Smooth muscle cell of the brain vasculature (primary cell): ENCODE results near the gene CADPS2.

ENCODE experiments used
- DNase-seq: peaks from one replicate; pipeline ENCODE4 v3.0.0-alpha.2; 2012; ENCODE audit warnings: low read depth, low spot score

Gene CADPS2

GRCh38 chr7:122770686-122771335, 115.4 kb downstream of the CADPS2 start:
- DNase-seq, result no peak

DNA sequence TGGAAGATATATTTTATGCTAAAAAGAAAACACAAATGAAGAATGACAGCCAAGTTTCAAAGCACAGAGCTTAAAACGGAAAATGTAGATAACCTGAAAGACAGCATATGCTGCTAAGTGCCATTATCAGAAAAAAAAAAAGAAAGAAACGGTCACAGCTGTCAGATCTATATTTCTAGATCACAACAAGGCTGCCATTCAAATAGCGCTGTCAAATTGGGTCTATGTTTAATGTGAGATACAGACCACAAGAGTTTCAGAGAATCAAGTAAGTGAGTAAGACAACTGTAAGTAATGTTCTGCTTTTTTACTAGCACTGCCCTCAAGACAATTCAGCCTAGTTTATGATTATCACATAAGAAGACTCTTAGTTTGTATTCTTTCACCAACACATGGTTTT, 117.4 kb downstream of the CADPS2 start:
- no peak for DNase-seq

DNA sequence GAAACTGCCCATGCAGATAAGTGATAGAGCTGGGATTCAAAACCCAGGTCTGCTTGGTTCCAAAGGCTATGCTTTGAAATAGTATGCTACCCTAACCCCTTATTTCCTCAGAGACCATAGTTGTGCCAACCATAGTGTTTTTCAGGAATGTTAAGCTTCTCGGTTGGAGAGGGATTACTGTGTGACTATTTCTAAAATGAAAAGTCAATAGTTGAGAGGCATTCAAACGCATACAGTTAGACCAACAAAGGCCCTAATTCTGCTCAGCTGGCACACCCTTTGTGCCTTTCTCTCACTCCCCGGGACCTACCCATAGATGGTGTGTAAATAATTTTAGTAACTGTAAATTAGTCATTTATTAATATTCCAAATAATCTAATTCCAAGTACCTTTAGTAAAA, 118.9 kb downstream of the CADPS2 start:
- DNase-seq, result no peak

DNA sequence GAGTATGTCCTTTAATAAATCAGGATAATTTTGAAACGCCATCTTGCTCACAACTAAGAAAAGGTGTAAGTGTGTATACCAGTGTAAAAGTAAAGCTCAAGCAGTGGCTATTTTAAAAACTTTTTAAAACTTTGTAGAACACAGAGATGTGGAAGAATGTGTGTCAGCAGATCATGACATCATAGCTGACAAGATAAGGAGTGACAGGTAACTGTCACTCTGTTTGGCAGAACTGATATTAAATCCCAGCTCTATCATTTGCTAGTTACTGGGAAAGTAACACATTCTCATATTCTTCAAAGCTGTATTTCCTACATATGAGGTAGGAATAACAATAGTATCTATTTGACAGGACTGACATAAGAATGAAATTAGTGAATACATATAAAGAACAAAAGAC, 119.7 kb downstream of the CADPS2 start:
- DNase-seq, result no peak

GRCh38 chr7:122764902-122765301, 121.4 kb downstream of the CADPS2 start:
- no peak for DNase-seq

DNA sequence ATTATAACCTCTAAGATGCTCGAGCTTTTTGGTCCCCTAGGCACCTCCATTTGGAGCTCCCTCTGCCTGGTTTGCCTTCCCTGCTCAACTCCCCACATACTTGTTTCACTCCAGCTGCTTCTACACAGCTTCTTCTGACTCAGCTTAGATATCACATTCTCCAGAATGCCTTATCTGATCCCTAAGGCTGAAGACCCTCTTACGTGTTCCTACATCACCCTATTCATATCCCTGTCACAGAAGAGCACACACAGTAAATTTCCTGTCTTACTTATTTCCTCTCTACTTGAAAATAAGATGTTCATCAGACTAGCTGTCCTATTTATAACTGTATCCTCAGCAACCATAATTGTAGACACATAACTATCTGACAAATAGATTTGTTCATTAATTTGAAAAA, 122.2 kb downstream of the CADPS2 start:
- DNase-seq, result no peak

- no peak for DNase-seq
Measured at GRCh38 chr7:122762071-122762470, 124.2 kb downstream of the CADPS2 start.

DNA sequence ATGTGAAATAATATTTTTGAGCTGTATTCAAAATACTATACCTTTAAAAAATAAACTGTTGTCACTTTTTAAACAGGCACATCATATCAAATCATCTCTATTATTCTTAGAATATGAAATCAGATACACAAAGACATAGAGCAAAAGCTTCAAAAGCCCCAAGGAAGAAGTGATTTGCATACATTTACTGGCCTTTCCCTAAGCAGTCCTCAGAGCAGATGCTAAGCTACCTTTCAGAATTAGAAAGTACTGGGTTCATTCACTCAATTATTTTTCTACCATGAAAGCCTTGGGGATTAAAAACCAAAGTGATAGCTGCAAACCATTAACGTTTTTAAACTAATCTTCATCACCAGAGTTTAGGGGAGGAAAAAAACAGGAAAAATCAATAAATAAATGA, 127.8 kb downstream of the CADPS2 start:
- no peak for DNase-seq

DNA sequence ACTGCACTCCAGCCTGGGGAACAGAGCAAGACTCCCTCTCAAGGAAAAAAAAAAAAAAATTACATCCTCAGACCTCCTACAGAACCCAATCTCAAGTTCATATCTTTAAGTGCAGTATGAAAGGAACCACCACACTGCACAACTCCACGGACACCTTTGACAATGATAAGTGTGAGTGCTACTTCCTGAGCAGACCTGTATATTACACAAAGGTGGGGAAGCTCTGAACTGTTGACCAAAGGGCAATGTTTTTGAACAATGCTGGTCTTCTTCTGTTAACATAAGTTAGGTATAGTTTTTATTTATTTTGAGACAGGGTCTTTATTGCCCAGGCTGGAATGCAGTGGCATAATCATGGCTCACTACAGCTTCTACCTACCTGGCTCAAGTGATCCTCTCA, 129.4 kb downstream of the CADPS2 start:
- no peak for DNase-seq

- DNase-seq, result no peak
Measured at GRCh38 chr7:122755696-122756095, 130.6 kb downstream of the CADPS2 start.

DNA sequence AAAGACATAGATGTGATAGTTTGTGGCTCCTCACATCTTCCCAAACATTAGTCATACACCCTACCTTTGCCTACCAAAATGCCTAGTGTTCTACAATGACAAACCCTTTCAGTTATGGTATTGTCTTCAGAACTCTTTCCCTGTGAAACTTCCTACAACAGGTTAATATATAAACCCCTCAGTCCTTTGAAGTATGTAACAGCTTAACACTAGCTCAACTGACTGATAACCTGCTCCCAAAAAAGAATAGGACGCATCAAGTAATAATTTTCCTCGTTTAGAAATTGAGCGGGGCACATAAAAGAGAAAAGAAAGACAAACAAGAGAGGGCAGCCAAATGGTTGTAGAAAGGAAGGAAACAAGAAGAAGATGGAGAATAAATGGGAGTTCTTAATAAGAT, 133.7 kb downstream of the CADPS2 start:
- no peak for DNase-seq

- no peak for DNase-seq
Measured at GRCh38 chr7:122750389-122750788, 135.9 kb downstream of the CADPS2 start.

GRCh38 chr7:122748195-122748594, 138.1 kb downstream of the CADPS2 start:
- no peak for DNase-seq

- DNase-seq, result no peak
Measured at GRCh38 chr7:122746948-122747347, 139.3 kb downstream of the CADPS2 start.

DNA sequence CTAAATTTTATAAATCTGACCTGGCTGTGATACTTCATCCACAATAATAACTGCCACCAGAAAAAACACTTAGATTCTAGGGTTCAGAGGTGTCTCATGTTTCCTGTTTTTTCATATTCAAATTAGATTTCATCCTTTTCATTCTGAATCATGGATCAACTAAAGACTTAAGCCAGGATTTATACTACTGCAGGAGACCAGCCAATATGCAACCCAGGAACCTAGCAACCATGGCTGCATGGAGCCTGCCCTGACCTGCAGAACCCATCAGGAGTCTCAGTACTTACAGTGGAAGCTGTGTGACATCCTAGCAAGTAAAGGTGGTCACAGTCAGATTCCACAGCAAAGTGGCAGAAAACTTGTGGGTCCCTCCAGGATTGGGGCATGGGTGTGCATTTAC, 143.0 kb downstream of the CADPS2 start:
- DNase-seq, result no peak

GRCh38 chr7:122738947-122739346, 147.3 kb downstream of the CADPS2 start:
- DNase-seq, result no peak

GRCh38 chr7:122736183-122736582, 150.1 kb downstream of the CADPS2 start:
- no peak for DNase-seq

GRCh38 chr7:122727759-122728158, 158.5 kb downstream of the CADPS2 start:
- no peak for DNase-seq

DNA sequence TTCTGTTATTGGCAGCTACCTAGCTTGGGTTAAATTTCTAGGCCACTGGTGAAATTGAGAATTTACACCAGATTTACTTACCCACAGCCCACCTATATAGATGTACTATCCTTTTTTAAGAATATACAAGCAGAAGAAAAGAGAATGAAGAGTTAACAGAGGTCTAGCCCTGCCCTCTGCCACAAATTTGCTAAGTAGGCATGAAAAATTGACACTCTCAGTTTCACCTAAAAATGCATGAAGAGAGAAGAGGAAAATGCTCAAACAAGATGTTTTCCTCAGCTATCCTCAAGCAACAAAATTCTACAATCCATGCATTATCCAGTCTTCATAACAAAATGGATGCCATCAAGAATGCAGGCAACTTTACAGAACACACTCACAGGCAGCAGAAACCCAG, 158.9 kb downstream of the CADPS2 start:
- no peak for DNase-seq

DNA sequence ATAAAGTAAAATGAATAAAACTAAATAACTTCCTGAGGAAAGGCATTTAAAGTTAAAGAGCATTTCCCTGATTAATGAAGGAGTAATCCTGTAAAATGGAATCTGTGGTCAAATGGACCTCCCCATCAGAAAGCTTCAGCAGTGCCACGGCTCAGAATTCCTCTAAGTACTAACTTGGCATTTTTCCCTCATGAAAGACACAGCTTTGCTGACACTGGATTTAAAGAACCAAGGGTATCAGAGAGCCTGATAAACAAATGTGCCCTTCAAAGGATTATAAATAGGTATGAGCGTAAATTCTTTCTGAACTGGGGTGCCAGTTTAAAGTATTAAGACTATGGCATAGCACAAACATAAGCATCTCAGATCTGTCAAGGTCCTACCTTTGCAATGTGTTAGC, 159.4 kb downstream of the CADPS2 start:
- DNase-seq, result no peak

DNA sequence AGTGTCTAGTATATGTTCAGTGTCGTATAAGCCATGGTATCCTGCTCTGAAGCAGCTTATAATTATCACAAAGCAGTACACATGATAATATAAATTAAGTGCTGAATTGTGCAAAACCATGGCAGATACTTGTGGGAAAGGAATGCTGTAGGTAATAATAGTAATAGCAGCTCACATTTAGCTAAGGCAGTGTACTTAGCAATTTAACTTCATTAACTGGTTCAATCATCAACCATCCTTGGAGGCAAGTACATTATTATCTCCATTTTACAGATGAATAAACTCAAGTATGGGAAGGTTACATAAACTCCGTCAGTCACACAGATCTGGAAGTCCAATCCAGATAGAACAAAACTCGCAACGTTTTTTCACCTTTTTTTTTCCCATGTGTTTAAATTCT, 161.9 kb downstream of the CADPS2 start:
- no peak for DNase-seq

DNA sequence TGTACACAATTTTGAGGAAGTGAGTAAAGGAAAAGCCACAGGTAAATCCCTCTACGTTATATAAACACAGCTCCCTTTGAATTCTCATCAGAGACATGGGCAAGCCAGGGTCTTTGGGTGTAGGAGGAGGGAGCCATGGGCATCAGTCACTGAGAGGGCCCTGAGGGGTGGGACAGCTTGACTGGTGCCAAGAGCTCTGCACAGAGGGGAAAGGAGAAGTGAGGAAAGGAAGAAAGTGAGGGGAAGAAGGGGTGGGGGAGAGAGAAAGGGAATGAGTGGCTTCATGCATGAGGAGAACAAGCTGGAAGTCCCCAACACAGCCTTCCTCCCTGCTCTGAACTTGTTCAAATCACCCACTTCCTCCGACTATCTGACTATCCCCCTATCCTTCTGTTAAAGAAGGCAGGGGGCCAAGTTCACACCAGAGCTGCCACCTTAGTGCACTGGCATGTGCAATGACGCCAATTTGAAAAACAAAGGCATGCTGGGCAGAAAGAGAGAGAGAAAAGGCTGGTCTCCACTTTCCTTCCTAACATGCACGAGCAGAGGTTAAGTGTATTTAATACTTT, 167.2 kb downstream of the CADPS2 start:
- no peak for DNase-seq

GRCh38 chr7:122717356-122718089, 168.7 kb downstream of the CADPS2 start:
- no peak for DNase-seq
